GM21447 (cell line): ENCODE results near the gene GLIS1.

Experiments used
- ATAC-seq: cut with Tn5 transposase; IDR thresholded peaks from one replicate; pipeline ENCODE4 v1.9.1; 2021; ENCODE audit not compliant: unreplicated experiment

GLIS1 gene

GRCh38 chr1:53500204-53501064, 238.5 kb downstream of the GLIS1 start:
- ATAC-seq = no peak

- no peak for ATAC-seq
Measured at GRCh38 chr1:53499257-53500203, 239.4 kb downstream of the GLIS1 start.

DNA sequence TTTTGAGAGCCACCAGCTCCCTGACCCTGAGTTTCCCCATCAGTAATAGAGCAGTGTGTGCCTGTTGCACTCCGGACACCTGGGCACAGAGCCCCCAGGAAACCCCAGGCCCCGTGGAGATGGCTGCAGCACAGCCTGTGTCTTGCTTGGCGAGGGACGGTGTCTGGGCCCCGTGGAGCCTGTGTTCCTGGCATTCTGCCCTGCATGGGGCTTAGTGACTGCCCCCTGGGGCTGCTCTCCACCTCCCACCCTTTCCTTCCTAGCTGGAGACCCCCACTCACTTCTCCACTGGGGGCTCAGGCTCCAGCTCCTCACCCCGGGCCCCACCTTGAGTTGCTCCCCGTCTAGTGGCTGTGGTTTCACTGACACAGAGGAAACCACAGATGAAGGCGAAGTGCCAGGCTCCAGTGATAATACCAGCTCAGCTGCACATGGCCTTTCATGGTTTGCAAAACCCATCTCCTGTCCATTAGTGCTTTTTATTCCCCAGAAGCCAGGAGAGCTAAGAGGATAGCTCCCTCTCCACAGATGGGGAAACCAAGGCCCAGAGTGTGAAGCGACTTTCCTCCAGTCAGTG, 240.3 kb downstream of the GLIS1 start:
- no peak for ATAC-seq

- no peak for ATAC-seq
Measured at GRCh38 chr1:53495633-53496345, 243.2 kb downstream of the GLIS1 start.

- no peak for ATAC-seq
Measured at GRCh38 chr1:53490351-53490750, 248.6 kb downstream of the GLIS1 start.

- ATAC-seq = no peak
Measured at GRCh38 chr1:53486395-53487026, 252.5 kb downstream of the GLIS1 start.

GRCh38 chr1:53485478-53486394, 253.2 kb downstream of the GLIS1 start:
- ATAC-seq = no peak

DNA sequence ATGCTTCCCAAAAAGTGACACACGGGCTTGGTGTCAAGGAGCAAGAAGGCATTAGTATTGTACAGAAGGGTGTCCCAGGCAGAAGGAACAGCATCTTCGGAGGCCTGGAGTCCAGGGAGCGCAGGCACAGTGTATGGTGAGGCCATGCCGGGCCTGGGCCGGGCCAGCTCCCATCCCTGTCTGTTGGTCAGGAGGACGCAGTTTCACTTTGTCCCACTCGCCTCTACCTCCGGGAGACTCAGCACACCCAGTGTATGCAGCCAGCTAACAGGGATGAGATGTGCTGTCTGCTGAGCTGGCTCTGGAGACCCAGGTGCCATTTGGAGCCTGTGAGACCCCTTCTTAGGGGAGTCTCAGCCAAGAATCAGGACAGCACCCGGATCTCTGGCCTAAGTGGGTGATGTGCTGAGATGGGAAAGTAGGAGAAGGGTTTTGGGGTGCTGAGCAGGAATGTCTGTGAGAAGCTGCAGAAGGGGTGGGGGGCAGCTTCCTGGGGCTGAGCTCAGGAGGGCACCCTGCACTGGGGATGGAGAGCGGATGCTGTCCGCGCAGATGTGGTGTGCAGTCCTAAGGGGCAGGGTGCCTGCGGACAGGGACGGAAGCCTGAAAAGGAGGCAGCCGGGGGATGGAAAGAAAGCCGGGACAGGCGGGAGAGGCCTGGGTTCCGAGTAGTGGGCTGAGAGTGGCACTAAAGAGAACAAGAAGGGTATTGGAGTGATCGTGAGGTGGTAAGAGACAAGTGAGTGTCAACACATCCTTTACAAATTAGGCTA, 254.1 kb downstream of the GLIS1 start:
- no peak for ATAC-seq

DNA sequence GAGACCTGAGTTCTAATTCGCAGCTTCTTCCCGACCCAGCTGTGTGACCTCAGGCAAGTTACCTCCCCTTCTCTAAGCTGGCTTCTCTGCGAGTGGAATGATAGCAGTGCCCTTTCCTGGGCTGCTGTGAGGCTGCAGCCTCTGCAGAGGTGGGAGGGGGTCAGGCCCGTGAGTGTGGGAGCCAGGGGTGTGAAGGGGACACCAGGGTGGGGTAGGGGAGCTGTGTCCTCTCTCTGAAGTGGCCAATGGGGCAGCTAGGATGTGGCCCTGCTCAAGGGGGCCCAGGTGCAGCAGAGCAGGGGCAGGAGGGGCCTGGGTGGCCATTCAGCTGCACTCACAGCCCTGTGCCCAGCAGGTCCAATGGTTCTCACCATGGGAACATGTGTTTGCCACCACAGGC, 255.3 kb downstream of the GLIS1 start:
- no peak for ATAC-seq

DNA sequence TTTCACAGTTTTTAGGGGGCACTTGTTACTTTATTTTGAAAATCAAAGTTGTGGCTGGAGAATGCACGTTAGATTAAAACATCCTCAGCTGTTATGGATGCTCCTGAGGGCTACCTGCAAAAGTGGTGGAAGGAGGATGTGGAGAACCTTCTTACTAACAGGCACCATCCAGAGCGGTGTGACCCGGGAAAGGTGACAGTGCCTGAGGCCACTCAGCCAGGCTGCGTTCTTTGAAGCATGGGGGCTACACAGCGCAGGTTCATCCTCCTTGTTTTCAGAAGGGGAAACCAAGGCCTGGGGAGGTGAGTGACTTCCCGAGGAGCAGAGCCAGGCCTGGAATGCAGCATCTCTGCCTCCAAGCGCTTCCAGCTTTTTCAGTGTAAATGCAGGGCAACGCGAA, 255.8 kb downstream of the GLIS1 start:
- ATAC-seq = no peak

DNA sequence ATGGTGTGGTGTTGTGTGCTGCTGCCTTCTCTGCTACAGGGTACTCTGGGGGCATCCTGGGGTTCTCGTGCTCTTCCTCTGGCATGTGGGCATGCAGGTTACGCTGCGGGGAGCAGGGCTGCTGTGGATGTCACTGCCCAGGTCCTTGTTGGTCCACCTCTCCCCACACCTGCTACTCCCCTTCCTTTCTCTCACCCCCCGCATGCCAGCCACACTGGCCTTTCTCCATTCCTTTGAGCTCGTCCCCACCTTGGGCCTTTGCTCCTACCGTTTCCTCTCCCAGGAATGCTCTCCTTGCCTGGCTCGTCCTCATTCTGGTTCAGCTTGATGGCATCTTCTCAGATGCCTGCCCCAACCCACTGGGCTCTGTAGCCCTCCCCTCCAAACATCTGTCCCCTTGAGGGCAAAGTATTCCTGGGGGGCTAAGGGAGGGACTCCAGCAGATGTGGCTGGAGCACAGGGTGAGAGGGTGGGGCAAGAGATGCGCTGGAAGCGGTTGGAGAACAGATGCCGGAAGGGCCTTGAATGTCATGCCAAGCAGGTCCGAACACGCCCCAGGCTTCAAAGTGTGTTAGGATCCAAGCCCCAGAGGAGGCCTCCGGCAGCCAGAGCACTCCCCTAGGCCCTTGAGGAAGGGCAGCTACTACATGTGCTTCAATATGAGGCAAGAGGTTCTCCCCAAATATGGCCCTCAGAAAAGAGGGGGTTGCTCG, 256.4 kb downstream of the GLIS1 start:
- no peak for ATAC-seq

DNA sequence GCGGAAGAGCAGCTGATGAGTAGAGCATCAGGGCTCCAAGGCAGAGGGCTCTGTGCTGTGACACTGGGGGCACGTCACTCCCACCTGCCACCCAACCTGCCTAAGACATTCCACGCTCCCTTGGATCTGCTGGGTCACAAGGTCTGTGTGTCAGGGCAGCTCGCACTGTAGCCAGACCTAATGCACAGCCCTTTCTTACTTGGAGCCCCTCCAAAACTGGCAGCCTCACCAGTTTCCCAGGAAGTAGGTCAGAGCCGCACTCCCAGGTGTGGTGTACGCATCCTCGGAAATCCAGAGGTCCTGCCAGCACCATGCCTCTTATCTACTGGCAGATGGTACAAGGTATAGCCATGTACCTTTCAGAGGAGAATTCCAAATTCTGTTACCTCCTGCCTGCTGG, 257.5 kb downstream of the GLIS1 start:
- ATAC-seq = no peak

- ATAC-seq = no peak
Measured at GRCh38 chr1:53480678-53481077, 258.3 kb downstream of the GLIS1 start.

GRCh38 chr1:53478502-53478818, 260.5 kb downstream of the GLIS1 start:
- ATAC-seq = no peak

- no peak for ATAC-seq
Measured at GRCh38 chr1:53477651-53478501, 261.1 kb downstream of the GLIS1 start.

GRCh38 chr1:53476579-53476978, 262.4 kb downstream of the GLIS1 start:
- no peak for ATAC-seq

DNA sequence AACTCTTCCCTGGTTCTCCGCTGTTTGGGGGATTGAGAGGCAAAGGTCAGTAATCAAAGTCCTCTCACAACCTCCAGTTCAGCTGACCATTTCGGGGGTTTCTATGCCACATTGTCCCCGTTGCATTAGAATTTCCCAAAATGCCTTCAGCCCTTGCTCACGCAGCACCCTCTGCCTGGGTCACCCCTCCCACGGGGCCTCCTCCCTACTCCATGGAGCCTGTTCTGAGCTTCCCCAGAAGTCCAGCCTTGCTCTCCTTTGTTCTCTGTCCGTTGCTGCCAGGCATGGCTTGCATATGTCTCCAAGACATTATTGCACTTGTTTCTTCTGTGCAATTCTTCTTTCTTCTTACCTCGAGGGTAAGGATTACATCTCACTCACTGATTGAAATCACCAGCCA, 263.3 kb downstream of the GLIS1 start:
- ATAC-seq = no peak
